BE2C (cell line): ENCODE results near the gene FAM107B.

ENCODE experiments used
- DNase-seq: peaks from one replicate; pipeline ENCODE4 v3.0.0-alpha.2; 2020
- H3K27me3 ChIP-seq: fragments of 250-450 bp; sonication (Bioruptor Pico); 2 replicates; pipeline ENCODE4 v1.5.1; 2020; ENCODE audit warnings: mild to moderate bottlenecking
- H3K36me3 ChIP-seq: fragments of 250-450 bp; sonication (Bioruptor Pico); 2 replicates; pipeline ENCODE4 v1.5.1; 2020; ENCODE audit warnings: mild to moderate bottlenecking
- H3K4me1 ChIP-seq: fragments of 250-450 bp; sonication (Bioruptor Pico); 2 replicates; pipeline ENCODE4 v1.5.1; 2020
- H3K4me3 ChIP-seq: 2 replicates; pipeline ENCODE4 v1.5.1; 2011; ENCODE audit warnings: low read depth, low read length
- H3K9me3 ChIP-seq: fragments of 250-450 bp; sonication (Bioruptor Pico); 2 replicates; pipeline ENCODE4 v1.5.1; 2020
- TF ChIP-seq, protein P1 (sequence below): IDR thresholded peaks from 2 replicates; pipeline ENCODE4 v1.5.1; 2012; ENCODE audit warnings: mild to moderate bottlenecking, low read depth, low read length

FAM107B gene

DNA sequence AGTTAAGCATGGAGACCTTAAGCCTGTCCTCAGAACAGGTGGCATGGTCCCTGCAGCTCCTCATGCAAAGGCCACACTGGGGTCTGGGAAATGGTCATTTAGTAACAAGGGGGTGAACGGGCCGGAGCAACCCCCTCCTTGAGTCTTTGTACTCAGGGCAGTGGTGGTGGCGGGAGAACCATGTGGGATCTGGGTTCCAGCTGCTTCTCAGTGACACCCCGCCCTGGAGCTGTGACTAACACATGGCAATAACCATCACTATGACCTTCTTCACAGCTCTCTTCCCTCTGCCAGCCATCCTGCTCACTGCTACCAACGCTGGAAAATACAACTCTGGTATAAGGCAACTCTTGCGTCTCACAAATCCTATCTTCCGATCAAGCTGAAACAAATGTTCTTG lies 240.5 kb downstream of the FAM107B start:
- TF ChIP-seq, protein P1, sequence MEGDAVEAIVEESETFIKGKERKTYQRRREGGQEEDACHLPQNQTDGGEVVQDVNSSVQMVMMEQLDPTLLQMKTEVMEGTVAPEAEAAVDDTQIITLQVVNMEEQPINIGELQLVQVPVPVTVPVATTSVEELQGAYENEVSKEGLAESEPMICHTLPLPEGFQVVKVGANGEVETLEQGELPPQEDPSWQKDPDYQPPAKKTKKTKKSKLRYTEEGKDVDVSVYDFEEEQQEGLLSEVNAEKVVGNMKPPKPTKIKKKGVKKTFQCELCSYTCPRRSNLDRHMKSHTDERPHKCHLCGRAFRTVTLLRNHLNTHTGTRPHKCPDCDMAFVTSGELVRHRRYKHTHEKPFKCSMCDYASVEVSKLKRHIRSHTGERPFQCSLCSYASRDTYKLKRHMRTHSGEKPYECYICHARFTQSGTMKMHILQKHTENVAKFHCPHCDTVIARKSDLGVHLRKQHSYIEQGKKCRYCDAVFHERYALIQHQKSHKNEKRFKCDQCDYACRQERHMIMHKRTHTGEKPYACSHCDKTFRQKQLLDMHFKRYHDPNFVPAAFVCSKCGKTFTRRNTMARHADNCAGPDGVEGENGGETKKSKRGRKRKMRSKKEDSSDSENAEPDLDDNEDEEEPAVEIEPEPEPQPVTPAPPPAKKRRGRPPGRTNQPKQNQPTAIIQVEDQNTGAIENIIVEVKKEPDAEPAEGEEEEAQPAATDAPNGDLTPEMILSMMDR: no peak

DNA sequence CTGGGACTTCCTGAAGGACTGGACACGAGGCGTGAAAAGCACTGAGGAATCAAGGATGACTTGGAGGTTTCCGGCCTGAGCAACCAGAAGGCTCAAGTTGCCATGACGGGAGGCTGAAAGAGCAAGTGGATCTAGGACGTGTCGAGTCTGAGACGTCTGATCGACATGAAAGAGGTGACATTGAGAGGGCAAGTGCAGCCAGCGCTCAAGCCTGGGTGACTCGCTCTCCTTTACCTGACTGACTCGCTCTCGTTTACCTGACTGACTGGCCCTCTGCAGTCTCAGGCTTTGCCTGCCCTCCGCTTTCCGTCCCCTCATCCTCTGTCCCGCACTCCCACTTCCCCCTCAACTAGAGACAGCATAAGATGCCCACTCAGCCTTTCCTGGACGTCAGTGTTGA lies 241.4 kb downstream of the FAM107B start:
- Histone ChIP-seq H3K4me1 (peaks cover 3% of the 10 kb centered on the region; the same call in 1 of the 2 replicates), H3K4me3 (no peak overlapping the region), H3K27me3 (no peaks in the 10 kb centered on the region), H3K9me3 (no peaks in the 10 kb centered on the region), H3K36me3 (peaks cover 11% of the 10 kb centered on the region)
- TF ChIP-seq, protein P1: no peak
- no peak for DNase-seq

More for the DNA sequence above, 240.5 kb downstream of the FAM107B start:
- no peaks in the 10 kb centered on the region for H3K27me3 ChIP-seq
- H3K36me3 ChIP-seq: peaks cover 6% of the 10 kb centered on the region
- no peaks in the 10 kb centered on the region for H3K9me3 ChIP-seq
- no peak for DNase-seq
- no peak overlapping the region for H3K4me3 ChIP-seq
- H3K4me1 ChIP-seq: peaks cover 3% of the 10 kb centered on the region; the same call in 1 of the 2 replicates

DNA sequence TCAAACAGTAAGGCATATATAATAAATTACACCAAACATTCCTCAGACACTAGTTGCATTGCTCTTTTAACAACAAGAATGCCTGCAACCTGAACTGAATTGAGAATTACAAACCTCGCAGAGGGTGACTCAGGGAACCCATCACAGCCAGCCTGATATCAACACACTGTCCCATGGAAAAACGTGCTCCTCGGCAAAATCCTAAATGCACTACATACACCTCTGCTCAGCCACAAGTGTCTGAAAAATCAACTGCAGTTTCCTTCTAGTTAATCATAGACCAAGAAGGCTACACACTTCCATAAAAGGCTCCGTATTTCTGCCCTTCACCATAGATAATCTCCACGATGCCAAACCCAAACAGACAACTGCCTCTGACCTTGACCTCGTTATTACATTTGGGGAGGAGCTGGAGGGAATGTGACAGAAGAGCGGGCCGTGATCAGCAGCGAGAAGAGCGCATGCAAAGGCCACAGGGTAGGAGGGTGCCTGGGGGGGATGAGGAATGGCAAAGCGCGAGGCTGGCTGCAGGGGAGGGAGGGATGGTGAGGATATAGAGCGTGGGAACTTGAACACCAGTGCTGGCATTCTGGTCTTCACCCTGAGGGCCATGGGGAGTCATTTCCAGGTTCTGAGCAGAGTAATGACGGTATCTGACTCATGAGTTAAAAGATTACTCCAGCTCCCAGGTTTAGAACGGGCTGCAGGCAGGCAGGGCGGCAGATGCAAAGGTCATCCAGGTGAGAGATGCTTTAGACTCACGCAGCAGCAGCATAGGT lies 242.0 kb downstream of the FAM107B start:
- DNase-seq: no peak
- Histone ChIP-seq H3K9me3 (no peaks in the 10 kb centered on the region), H3K4me3 (no peak overlapping the region), H3K4me1 (peaks cover 3% of the 10 kb centered on the region; the same call in 1 of the 2 replicates), H3K36me3 (peaks cover 11% of the 10 kb centered on the region; the same call in 1 of the 2 replicates), H3K27me3 (no peaks in the 10 kb centered on the region)
- TF ChIP-seq, protein P1: no peak

DNA sequence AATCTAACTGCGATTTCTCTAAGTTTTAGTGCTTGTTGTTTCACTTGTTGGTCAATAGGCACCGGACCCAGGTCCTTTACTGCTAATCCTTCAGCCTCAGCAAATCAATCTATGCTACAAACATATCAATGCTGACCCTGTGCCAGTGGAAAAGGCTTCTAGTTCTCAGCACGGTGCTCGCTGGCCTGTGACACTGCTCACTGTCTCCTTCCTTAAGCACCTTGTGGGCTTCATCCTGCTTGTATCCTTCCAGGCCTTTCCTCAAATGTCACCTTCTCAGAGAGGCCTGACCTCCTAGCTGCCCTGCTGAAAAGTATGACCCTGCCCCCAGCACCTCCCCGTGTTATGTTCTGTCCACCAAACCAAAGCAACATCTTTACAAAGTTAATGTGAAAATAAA lies 242.7 kb downstream of the FAM107B start:
- TF ChIP-seq, protein P1: no peak
- Histone ChIP-seq H3K4me1 (no peaks in the 10 kb centered on the region), H3K36me3 (peaks cover 15% of the 10 kb centered on the region), H3K9me3 (no peaks in the 10 kb centered on the region), H3K27me3 (no peaks in the 10 kb centered on the region), H3K4me3 (no peak overlapping the region)
- no peak for DNase-seq

DNA sequence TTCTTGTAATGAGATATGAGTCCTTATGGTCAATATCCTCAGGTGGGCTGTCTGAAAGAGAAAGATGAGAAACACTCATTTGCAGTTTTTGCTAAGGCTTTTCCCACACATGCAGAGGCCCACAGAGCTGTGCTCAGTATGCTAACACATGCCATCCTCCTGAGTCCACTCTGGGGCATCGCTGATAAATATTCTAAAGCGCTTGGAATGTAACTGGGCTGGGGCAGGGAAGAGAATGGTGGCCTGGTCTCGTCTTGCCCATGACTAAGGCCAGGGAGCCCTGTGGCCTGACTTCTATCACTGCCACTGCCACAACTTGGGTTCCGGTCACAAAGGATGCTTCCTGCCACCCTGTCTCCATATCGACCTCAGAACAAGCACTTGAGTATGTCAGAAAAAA lies 244.2 kb downstream of the FAM107B start:
- TF ChIP-seq, protein P1: no peak
- no peaks in the 10 kb centered on the region for H3K27me3 ChIP-seq
- peaks cover 18% of the 10 kb centered on the region for H3K36me3 ChIP-seq
- H3K9me3 ChIP-seq: no peaks in the 10 kb centered on the region
- H3K4me1 ChIP-seq: no peaks in the 10 kb centered on the region
- DNase-seq: no peak
- no peak overlapping the region for H3K4me3 ChIP-seq

DNA sequence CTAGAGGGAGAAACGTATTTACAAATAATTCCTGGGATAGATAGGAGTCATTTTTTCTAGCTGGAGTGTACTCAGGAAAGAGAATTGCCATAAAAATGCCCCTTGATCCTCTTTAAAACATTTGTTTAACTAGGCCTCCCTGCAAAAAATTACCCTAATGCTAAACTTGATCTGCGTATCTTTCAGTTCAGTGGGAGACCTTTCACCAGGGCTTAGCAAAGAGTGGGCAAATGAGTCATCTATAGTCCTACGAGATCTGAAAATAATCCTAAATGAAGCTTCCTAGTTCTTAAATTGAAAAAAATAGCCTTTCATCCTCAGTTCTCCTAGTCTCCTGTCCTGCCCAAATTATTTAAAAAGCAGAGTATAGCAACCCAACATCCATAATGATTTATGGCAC lies 245.3 kb downstream of the FAM107B start:
- TF ChIP-seq, protein P1: no peak
- H3K4me1 ChIP-seq: no peaks in the 10 kb centered on the region
- H3K36me3 ChIP-seq: peaks cover 18% of the 10 kb centered on the region

More for the DNA sequence above, 245.3 kb downstream of the FAM107B start:
- H3K9me3 ChIP-seq: no peaks in the 10 kb centered on the region
- H3K27me3 ChIP-seq: no peaks in the 10 kb centered on the region
- no peak for DNase-seq
- H3K4me3 ChIP-seq: no peak overlapping the region
